GM19452 (cell line): ENCODE data around the gene ALKBH3.
A peak's percentile ranks its signal among the peaks of the same experiment; 100 is the strongest.

Experiments used
- ATAC-seq: cut with Tn5 transposase; IDR thresholded peaks from one replicate; pipeline ENCODE4 v1.9.1; 2021; ENCODE audit not compliant: unreplicated experiment

The ALKBH3 gene

DNA sequence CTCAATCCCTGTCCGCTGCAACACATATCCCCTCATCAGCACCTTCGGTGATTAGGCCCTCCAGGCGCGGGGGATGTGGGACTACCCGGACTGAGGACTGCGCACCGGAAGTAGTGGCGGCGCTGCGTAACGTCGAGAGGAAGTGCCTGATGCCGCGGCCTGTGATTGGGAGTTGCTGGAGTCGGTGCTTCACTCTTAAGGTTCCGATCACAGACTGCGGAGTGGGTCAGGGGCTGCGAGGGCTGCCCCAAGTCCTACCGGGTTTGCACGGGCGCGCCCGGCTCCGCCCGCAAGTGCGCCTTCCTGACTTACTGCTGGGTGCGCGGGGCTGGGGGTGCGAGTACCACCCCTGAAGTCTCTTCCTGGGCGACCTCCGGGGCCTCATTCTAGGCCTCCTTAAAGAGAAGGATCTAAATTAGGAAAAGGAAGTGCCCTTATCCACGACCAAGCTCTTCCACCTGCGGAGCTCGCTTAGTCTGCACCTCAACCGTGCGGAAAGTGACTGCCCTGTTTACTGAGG lies at the start of gene ALKBH3:
Gene ALKBH3, plus strand, starts transcription at position 192 of the 520 bp plus-strand sequence. CDS start 1,822 bp downstream, outside the sequence.
- peak; percentile 98 for ATAC-seq

DNA sequence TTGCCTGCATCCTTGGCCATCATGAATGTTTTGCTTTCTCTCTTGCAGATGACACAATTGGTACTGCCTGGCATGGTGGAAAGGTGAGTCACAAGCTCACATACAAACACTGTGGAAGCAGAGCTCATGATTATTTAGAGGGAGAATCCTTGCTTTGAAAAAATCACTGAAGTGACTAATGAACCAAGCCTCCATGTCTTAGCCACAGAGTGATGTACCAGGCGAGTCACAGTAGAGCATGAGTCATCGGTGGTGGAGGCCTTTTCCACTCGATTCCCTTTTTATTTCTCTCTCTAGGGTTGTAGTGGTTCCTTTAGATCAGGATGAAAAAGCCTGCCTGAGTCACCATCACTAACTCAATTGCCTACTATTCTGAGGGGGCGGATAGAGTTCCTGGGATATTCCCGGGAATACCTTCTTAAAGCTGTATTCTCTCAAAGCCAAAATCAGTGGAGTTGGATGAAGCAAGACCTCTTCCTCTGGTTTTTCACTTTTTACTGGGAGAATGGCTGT lies 49.6 kb upstream of the ALKBH3 start:
- ATAC-seq = no peak

DNA sequence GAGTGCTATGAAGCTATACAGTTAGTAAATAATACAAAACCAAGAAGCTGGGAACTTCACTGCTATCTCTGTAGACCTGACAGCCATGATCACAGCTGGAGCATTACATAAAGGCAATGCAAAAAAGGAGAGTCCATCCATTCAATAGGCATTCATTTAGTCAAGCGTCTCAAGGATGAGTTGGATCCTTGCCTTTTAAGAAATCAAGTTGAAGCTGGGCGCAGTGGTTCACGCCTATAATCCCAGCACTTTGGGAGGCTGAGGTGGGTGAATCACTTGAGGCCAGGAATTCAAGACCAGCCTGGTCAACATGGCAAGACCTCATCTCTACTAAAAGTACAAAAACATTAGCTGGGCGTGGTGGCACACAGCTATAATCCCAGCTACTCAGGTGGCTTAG lies 48.1 kb upstream of the ALKBH3 start:
- no peak for ATAC-seq

DNA sequence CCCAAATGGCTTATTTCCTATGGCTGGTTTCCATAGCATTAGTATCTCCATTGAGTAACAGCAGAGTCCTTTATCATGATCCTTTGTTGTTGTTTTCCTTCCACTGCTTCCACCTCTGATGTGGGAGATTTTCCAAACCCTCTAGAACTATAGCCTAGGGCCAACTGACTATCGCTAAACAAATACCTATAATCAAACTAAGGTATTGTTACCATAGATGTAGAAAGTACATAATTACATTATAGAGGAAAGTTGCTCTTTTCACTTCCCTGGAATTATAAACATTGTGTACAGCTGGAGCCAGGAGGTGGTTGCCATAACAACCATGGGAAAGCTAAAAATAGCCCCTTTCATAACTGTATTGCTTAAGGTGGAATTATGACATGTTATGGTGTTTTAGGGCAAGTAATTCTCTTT lies 47.0 kb upstream of the ALKBH3 start:
- no peak for ATAC-seq

DNA sequence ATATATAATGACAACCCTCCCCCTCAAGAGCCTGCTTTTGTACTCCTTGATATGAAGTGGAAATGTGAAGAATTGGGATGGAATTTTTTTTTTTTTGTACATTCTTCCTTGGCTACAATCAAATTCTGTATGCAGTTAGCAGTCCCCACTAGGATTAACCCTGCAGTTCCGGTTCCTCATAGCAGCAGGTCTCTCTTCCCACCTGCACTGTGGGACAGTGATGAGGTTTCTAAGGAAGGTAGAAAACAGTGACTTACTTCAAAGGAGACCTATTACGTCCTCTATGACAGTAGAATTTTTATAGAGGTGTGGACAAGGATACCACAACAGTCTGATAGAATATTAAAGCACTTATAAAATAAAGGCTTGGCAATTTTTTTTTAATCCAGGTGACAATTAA lies 46.3 kb upstream of the ALKBH3 start:
- ATAC-seq = no peak

DNA sequence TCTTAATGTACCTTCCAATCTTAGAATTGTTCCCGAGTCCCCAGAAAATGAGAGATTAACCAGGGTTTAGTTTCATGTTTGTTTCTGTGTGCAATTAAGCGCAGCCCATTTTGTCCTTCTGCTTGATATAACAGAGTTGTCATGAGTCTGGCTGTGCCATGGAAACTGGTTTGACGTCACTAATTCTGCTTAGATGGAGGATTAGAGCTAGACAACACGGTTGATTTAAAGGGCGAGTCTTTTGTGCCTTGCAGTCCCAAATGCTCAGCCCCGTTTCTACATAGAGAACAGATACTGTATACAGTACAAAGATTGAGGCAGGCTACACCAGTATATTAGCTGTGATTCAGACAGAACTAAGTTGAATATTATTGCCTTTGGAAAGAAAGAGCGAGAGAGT lies 45.5 kb upstream of the ALKBH3 start:
- ATAC-seq = no peak

DNA sequence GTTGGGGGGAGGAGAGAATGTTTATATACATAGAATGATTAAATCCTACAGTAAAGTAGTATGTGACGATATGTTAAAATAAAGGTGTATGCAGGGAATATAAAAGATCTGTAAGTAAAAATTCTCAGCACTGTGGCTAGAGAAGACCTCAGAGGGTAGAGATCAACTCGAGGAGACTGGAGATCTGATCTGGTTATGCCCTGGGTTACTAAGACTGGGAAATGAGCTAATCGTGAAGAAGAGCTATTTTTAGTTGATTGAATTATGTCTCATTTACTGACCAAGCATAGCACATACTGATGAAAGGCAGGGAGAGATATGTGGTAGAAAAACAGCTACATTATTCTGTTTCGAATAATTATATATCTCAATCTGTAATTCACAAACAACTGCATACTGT lies 42.8 kb upstream of the ALKBH3 start:
- no peak for ATAC-seq

DNA sequence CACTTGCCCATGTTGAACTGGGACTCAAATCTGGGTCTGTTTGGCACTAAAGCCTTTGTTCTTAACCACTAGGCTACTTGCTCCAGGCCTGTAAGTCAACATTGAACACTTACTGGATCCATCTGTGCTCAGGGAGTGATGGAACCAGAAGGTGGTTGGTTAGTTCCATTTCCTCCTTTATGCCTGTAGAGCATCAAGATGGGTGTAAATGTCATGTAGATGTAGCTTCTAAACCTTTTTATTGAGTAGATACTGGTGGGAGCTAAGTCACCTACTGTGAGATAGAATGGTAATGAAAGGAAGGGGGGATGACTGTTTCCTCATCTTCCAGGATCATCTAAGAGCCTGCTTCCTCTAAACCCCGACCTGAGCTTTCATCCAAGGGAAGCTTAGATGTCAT lies 38.6 kb upstream of the ALKBH3 start:
- no peak for ATAC-seq

DNA sequence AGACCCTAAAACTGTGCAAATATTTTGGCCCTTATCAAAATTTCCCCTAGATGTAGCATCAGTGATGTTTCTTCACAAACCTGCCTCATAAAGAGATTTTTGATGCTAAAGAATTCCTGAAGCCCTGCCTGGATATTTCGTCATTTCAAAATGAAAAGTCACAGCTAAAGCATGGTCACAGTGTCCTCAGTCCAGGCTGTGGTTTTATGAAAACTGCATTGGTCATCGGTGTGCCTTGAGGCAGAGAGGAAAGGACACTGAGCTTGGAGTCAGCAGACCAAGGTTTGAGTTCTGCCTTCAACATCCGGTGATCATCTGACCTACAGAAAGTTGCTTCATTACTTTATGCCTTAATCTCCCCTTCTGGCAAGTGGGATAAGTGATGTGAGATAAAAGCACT lies 34.8 kb upstream of the ALKBH3 start:
- ATAC-seq = no peak

DNA sequence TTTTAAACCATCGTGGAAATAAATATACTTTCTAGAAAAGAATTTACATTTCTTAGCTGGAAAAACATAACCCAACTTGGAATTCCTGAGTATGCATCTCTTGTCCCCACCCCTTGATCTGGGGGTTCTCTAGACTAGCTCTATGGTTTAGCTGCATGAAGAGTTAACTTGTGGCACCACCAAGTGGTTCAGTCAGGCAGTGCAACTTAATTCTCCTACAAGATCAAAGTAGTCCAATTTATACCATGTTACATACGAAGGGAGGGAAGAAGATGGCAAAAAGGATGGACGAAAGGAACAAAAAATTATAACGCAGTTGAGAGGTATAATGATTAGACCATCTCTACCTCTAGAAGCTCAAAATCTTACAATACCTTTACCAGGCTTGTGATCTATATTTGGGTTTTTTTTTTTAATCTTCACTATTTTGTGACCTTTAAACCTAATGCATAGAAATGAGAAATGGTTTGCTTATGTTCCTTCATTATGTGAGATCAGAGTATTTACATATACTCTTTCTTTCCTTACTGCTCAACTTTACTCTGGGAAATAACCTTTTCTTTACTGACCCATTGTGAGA lies 28.5 kb upstream of the ALKBH3 start:
- peak; percentile 68 for ATAC-seq

DNA sequence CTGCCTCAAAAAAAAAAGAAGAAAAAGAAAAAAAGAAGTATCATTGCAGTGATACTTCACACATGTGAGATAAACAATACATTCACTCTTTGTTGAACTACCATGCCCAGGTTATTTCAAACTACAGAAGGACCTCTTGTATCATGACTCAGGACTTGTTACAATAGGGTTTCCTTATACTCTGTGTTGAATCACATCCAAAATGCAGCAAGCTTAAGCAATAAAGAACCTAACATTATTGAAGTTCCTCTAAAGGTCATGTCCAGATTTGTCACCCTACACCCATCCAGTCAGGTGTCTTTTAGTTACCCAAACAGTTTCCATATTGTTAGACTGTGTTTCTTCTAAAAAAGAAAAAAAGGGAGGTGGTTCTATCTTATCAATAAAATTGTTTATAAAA lies 26.9 kb upstream of the ALKBH3 start:
- ATAC-seq = no peak

DNA sequence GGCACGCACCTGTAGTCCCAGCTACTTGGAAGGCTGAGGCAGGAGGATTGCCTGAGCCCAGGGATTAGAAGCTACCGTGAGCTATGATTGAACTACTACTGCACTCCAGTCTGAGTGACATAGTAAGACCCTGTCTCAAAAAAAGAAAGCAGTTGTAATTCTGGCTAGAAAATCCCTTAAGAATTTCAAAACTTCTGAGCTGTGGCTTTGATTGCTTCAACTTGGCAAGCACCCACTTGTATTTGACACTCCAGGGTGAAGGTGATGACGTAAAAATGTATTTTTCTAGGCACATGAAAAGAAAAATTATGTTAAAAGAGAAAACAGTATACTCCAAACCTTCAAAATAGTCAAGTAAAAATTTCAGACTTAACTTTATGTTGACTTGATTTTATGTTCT lies 23.6 kb upstream of the ALKBH3 start:
- ATAC-seq = no peak

DNA sequence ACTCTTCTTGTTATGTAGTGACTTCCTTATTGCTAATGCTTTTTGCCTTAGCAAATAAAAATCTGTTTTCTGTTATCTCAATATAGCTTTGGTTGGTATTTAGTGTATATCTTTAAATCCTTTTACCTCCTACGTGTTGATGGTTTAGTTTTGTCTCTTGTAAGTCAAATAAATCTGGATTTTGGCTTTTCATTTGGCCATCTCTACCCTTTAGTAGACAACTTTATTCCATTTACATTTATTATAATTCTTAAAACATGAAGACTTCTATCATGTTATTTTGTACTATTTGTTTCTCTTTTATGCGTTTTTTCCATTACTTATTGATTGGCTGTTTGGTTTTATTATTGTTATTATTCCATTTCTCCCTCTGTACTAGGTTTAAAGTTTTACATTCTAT lies 19.5 kb upstream of the ALKBH3 start:
- no peak for ATAC-seq

DNA sequence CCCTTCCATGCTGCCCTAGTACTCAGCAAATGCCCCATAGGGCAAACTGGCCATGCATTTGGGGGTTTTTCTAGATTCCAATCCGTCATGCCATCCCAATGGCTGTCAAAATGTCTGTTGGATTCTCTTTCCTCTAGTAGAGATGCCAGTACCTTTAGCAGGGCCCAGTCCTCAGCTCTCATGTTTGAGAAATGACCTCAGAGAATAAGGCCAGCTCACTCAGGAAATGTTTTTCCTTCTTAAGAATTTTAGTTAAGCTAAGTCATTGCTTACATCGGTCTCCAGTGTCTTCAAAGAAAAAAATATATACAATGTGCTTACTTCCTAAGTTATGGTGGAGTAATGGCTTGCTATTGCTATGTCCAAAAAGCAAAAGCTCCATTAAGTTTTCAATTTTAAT lies 14.1 kb upstream of the ALKBH3 start:
- no peak for ATAC-seq

DNA sequence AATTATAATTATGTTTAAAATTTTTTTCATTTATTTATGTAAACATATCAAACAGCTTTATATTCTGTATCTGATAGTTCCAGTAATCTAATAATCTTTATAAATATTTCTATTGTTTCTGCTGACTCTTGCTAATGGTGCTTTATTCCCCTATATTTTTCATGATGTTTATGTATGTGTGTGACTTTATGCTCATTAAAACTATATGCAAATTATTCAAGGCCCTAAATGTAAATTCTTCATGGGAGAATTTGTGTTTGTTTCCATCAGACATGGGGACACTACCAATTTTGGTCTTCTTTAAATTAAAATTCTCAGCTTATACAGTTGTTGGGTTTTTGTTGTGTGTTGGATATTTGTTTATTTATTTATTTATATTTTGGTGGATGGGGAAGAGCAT lies 13.7 kb upstream of the ALKBH3 start:
- ATAC-seq = no peak

DNA sequence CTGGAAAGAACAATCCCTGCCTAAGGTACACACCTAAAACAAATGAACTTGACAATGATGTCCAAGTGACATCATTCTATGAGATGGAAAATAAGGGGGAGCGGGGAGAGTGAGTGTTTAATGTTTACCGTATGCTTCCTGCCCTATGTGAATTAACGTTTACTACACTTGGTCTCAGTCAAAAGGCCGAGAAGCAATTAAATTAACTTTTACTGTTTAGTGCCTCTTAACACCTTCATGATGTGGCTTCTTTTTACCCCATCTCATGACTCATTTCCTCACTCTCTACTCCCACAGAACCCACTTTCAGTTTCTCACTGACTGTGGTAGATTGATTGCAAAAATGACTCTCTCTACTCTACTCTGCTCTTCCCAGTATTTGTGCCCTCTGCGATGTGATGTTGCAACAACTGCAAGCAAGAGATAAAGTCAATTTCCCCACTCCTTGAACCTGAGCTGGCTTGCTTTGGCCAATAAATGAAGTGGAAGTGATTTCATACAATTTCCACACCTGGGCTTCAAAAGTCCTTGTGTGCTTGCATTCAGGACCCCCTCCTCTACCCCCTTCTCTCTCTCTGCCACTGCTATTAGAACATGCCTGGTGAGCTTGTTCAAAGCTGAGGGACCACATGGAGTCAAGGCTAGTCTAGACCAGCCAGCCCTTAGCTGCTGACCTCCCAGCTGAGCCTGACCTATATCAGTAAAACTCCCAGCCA lies 11.6 kb upstream of the ALKBH3 start:
- ATAC-seq = peak; percentile 100

DNA sequence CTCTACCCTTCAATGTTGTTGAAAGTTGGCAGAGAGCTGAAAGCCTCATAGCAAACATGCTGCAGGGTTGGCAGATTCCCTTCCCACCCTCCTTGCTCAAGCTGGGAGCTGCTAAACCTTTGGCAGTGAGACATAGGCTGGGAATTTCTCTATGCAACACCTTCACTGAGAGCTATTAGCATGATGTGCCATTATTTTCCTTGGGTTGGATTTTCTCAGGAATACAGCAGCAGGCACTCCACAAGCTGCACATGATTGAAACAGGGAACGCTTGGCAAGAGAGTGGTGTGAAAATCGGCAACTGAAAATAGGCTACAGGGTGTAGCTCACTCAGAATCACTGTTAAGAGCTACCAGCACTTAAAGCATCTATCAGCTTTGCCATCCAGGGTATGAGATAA lies 9.6 kb upstream of the ALKBH3 start:
- ATAC-seq = no peak

DNA sequence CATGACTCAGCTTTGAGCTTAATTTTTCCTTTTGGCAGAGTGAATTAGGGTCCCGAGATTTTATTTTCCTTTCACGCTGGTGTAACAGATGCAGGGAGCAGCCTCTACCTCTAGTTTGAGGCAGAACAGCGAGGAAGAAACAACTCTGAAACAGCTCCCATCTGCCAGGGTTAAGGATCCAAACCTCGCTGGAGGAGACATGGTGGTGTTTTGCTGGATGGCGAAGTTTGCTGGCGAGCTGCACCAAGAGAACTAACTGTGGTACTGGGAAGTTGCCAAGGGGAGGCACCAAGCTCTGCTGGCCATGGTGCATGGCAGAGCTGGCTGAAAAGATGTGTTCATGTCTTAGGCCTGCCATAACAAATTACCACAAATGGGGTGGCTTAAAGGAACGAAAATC lies 7.6 kb upstream of the ALKBH3 start:
- ATAC-seq = no peak

DNA sequence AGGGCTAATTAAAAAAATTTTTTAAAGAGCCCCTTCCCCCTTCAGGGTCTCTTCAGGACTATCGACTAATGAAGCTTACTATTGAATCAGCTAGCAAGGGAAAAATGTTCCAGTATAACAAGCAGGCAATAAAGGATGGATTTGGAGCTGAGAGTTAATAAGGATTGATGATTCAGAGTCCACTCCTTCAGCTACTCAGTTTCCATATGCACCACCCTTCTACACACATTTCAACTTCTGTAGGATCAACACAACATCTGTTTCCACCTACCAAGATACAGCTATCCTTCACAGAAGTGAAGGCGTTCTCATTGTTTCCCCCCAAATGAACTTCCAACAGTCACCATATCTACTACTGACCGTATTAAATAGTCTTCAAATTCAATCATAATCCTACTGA lies 6.6 kb upstream of the ALKBH3 start:
- ATAC-seq = no peak

DNA sequence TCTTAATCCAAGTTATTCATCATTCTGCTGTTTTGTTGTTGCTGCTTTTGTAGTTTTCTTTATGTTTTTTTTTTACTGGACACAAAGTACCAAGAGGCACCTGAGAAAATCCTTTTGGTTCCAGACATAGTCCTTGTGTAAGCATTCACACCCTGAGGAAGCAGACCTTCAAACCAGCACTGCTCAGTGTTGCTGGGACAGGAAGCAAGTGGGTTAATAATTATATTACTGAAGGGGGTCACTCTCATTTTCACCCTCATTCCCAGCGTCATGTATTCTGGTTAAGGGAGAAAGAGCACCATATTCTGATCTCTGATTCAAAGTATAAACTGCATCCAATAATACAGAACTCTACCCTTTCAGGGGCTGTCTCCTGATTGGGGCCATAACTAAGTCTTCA lies 5.9 kb upstream of the ALKBH3 start:
- ATAC-seq = peak; percentile 79

DNA sequence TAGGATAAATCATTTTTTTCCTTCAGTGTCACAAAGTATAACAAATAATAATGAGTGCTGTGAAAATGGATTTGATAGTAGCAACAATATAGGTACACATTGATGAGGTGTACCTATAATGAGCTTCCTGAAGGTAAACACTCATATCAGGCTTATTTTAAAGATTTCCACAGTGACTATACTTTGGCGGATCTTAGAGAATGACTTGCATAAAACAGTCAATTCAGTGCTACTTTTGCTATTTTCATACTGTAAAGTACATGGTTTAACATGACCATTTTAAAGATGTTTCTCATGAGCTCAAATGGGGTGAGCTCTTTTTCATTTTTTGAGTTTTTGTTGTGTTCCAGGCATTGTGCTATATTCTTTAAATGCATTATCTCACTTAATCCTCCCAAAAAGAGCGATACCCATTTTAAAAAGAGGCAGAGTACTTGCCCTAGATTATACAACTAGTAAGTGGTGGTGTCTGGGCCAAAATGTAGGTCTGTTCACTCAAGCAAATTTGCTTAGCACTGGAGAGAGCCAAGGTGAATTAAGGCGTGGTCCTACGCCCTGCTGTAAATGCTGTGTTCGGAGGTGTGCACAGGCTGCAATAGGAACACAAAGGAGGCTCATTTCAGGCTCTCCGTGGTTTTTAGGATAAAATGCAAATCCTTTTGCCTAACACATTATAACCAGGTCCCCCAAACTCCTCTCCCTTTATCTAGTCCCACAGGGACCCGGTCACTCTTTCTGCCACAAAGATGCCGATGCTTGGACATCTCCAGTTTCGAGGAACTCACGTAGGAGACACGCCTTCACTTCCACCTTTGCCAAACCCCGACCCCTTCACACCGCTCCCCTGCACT lies 617 bp upstream of the ALKBH3 start:
- no peak for ATAC-seq

DNA sequence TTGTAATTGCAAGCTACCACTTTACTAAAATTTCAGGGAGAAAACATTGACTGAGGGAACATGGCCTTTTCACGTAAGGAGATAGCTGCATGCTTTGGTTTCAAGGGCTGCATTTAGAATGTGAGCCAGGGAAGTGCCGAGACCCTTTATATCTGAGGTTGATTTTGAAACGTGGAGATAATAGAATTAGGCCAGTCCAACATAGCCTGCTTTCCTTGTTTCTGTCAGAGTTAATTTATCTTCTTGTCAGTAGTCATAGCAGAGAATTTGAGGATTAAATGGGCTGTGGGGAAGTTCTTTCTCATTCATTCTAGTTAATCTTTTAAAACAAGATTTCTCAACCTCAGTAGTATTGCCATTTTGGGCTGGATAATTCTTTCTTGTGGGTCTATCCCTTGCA lies 12.2 kb downstream of the ALKBH3 start:
- no peak for ATAC-seq
